PFSK-1 (cell line): ENCODE measurements around the gene IFNA8.

Experiments used
- FOXP2 ChIP-seq: optimal IDR thresholded peaks from 2 replicates; pipeline ENCODE3; 2011; ENCODE audit warnings: borderline replicate concordance, control low read depth, inconsistent platforms; ENCODE audit not compliant: insufficient read depth; ENCODE audit errors: extremely low read length, extremely low read depth
- POLR2AphosphoS5 ChIP-seq: IDR thresholded peaks from 2 replicates; pipeline ENCODE4 v1.6.1; 2012; ENCODE audit warnings: low read depth, mild to moderate bottlenecking, control low read depth, low read length, moderate library complexity
- SIN3A ChIP-seq: IDR thresholded peaks from 2 replicates; pipeline ENCODE4 v1.6.1; 2012; ENCODE audit warnings: mild to moderate bottlenecking, low read length, moderate library complexity, borderline replicate concordance; ENCODE audit not compliant: insufficient read depth
- TAF1 ChIP-seq: IDR thresholded peaks from 2 replicates; pipeline ENCODE4 v1.6.1; 2012; ENCODE audit warnings: low read length, control low read depth, borderline replicate concordance; ENCODE audit not compliant: insufficient read depth
- TF ChIP-seq, protein P1 (sequence below), 2 experiments: IDR thresholded peaks; 2 replicates each; pipeline versions ENCODE4 v1.6.1 to v1.8.0; 2011 to 2012; ENCODE audit warnings: low read depth in 2 of 2, low read length in 2 of 2, control low read depth in 1 of 2, inconsistent platforms in 1 of 2, mild to moderate bottlenecking in 1 of 2, moderate library complexity in 1 of 2; ENCODE audit not compliant: insufficient read depth in 1 of 2

Gene IFNA8

DNA sequence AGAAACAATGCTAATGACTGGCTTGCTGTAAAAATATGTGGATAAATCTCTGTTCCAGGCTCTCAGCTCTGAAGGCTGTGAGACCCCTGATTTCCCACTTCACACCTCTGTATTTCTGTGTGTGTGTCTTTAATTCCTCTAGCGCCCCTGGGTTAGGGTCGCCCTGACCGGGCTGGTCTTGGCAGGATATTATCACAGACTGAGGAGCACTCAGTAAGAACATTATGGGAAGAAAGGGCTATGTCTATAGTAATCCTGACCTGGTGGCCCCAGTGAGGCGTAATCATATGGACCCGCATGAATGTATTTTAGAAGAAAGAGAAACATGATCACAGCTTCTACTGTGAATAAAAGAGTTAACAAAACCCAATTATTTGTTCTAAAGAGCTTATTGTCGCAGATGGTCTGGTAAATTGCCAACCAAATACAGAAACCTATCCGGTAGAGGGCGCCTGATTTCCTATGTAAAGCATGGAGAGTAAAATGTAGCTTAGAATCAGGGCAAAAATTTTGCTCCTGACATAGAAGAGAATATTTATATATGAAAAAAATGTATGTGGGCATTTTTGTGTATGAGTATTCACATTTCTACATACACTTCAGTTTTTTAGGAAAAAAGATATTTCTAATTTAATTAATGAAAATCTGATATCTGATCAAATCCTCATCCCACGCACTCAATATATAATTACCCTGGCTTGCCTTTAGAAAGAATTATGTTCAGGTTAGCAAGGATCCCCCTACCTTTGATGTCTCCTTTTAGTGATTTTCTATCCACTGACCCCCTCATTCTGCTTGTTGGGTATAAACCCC is 25.5 kb downstream of the IFNA8 start:
- no peak for TF ChIP-seq FOXP2
- TF ChIP-seq TAF1: no peak
- TF ChIP-seq, protein P1, sequence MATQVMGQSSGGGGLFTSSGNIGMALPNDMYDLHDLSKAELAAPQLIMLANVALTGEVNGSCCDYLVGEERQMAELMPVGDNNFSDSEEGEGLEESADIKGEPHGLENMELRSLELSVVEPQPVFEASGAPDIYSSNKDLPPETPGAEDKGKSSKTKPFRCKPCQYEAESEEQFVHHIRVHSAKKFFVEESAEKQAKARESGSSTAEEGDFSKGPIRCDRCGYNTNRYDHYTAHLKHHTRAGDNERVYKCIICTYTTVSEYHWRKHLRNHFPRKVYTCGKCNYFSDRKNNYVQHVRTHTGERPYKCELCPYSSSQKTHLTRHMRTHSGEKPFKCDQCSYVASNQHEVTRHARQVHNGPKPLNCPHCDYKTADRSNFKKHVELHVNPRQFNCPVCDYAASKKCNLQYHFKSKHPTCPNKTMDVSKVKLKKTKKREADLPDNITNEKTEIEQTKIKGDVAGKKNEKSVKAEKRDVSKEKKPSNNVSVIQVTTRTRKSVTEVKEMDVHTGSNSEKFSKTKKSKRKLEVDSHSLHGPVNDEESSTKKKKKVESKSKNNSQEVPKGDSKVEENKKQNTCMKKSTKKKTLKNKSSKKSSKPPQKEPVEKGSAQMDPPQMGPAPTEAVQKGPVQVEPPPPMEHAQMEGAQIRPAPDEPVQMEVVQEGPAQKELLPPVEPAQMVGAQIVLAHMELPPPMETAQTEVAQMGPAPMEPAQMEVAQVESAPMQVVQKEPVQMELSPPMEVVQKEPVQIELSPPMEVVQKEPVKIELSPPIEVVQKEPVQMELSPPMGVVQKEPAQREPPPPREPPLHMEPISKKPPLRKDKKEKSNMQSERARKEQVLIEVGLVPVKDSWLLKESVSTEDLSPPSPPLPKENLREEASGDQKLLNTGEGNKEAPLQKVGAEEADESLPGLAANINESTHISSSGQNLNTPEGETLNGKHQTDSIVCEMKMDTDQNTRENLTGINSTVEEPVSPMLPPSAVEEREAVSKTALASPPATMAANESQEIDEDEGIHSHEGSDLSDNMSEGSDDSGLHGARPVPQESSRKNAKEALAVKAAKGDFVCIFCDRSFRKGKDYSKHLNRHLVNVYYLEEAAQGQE (IDR thresholded peaks at IDR 0.05; ENCODE audit: insufficient read depth in 1 of 2, low read depth in 2 of 2, low read length in 2 of 2): no peak
- TF ChIP-seq POLR2AphosphoS5: no peak
- TF ChIP-seq SIN3A: no peak

DNA sequence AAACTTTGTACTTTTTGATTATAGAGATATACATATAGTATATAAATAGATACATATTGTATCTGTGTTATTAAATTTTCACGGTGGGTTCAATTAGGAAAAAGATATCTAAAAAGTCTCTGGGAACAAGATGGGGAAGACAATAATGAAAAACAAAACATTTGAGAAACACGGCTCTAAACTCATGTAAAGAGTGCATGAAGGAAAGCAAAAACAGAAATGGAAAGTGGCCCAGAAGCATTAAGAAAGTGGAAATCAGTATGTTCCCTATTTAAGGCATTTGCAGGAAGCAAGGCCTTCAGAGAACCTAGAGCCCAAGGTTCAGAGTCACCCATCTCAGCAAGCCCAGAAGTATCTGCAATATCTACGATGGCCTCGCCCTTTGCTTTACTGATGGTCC is 31.2 kb downstream of the IFNA8 start, which contains the start of gene IFNA1:
Gene IFNA1, plus strand, starts transcription at position 301 of the 400 bp plus-strand sequence. Its CDS starts 69 bp downstream, at position 370.
- TF ChIP-seq POLR2AphosphoS5 (no peak), FOXP2 (no peak), TAF1 (no peak), SIN3A (no peak)
- TF ChIP-seq, protein P1 (IDR thresholded peaks at IDR 0.05; ENCODE audit: insufficient read depth in 1 of 2, low read depth in 2 of 2, low read length in 2 of 2): no peak

DNA sequence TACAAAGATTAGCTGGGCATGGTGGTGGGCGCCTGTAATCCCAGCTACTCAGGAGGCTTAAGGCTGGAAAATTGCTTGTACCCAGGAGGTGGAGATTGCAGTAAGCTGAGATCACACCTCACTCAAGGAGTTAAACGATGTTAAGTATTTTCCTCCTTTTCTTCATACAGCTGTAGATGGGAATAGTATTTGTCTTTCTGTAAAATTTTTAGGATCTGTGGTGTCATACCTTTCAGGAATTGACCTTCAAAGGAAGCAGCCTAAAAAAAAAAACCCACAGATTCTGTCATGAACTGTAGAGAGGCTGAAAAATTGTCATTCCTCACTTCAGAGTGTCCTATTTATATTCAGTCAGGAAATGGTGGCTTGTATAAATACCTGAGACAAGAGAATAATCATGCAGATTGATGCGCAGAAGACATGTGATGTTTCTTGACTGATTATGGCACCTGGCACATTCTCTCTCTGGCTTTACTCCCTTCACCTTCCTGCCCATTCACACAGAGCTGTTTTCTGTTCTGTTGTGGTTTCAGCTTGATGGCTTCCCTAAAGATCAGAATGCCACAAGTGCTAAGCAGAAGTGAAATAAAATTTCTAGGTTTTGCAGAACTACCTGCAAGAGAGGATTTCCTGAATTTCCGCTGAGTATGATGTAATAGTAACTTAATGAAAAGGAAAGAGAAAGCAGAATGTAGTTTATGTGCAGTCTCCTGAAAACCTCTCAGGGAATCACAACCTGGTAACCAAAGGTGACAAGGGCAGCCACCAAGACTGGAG is 35.1 kb downstream of the IFNA8 start:
- TF ChIP-seq FOXP2 (no peak), SIN3A (no peak), POLR2AphosphoS5 (no peak), TAF1 (no peak)
- TF ChIP-seq, protein P1 (IDR thresholded peaks at IDR 0.05; ENCODE audit: insufficient read depth in 1 of 2, low read depth in 2 of 2, low read length in 2 of 2): no peak

DNA sequence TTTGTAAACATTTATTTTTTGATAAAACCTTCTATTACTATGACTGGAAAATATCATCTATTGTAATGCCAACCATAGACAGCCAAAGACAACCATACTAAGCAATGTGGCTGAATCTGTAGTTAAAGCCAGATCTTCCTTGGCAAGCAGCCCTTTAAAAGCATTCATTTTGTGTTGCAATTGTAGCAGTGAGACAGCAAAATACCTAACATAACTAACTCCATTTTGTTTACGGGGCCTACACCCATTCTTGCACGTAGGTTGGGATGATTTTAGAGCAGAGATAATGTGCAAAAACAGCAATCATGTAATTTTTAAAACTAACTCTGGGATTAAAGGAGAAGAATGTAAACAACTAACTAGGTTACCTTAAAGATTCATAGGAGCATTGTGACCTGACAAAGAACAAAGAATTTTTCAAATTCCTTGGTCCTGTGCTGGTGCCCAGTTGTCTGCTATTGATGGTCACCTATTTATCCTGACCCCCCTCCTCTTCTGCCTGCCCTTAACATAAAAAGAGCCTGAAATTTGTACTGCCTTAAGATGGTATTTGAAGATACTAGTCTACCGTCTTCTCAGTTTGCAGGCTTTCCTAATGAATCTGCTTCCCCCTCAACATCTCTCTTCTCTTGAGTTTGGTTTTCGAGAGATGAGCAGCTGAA is 41.9 kb downstream of the IFNA8 start:
- no peak for TF ChIP-seq POLR2AphosphoS5
- no peak for TF ChIP-seq SIN3A
- TF ChIP-seq TAF1: no peak
- no peak for TF ChIP-seq FOXP2
- TF ChIP-seq, protein P1 (IDR thresholded peaks at IDR 0.05; ENCODE audit: insufficient read depth in 1 of 2, low read depth in 2 of 2, low read length in 2 of 2): no peak
